CD14-positive monocyte (primary cell): ENCODE data around the gene MRTFA. TPM values are rescaled to one million over a fixed set of nuclear protein-coding genes. Genes with fewer than 3 reads are reported as not detected.

Experiments used
- DNase-seq, 3 donors: peaks; one replicate each; pipeline ENCODE4 v3.0.0-alpha.2; 2011 to 2022
- H2AFZ ChIP-seq: 2 replicates; pipeline ENCODE4 v1.6.0; 2012; ENCODE audit warnings: mild to moderate bottlenecking, low read depth, low read length, inconsistent platforms; ENCODE audit not compliant: insufficient read depth, poor library complexity, severe bottlenecking
- H3K27ac ChIP-seq, 2 donors: 1 replicate in 1 of 2; 2 replicates in 1 of 2; pipeline ENCODE4 v1.5.1; 2012 to 2013; ENCODE audit warnings: low read length in 2 of 2, control low read depth in 1 of 2, inconsistent platforms in 1 of 2, low read depth in 1 of 2, mild to moderate bottlenecking in 1 of 2
- H3K27me3 ChIP-seq, 2 donors: one replicate each; pipeline versions ENCODE4 v1.6.0 to v1.6.1; 2011 to 2013; ENCODE audit warnings: low read length in 2 of 2; ENCODE audit not compliant: control insufficient read depth in 2 of 2, insufficient read depth in 2 of 2
- H3K36me3 ChIP-seq, 2 donors: replicated peaks in 1 of 2; 1 replicate in 1 of 2; 2 replicates in 1 of 2; pipeline versions ENCODE4 v1.5.1 to v1.6.1; 2012 to 2013; ENCODE audit warnings: low read length in 2 of 2, control low read depth in 1 of 2, inconsistent platforms in 1 of 2, mild to moderate bottlenecking in 1 of 2; ENCODE audit not compliant: insufficient read depth in 2 of 2, control insufficient read depth in 1 of 2
- H3K4me1 ChIP-seq, 2 donors: 1 replicate in 1 of 2; 2 replicates in 1 of 2; pipeline versions ENCODE4 v1.5.1 to v1.6.1; 2012 to 2013; ENCODE audit warnings: low read length in 2 of 2, control low read depth in 1 of 2, inconsistent platforms in 1 of 2, mild to moderate bottlenecking in 1 of 2, moderate library complexity in 1 of 2; ENCODE audit not compliant: insufficient read depth in 2 of 2, control insufficient read depth in 1 of 2
- H3K4me2 ChIP-seq: replicated peaks from 2 replicates; pipeline ENCODE3; 2012; ENCODE audit warnings: low read length, moderate library complexity, mild to moderate bottlenecking; ENCODE audit not compliant: poor library complexity, severe bottlenecking; ENCODE audit errors: extremely low read depth
- H3K4me3 ChIP-seq, 3 experiments: fragments of 200-600 bp in 1 of 3; sonication (generic) in 1 of 3; replicated peaks in 1 of 3; 1 replicate in 2 of 3; 2 replicates in 1 of 3; pipeline ENCODE4 v1.5.1; 2011 to 2013; ENCODE audit warnings: low read length in 3 of 3, mild to moderate bottlenecking in 3 of 3, control low read depth in 2 of 3, low read depth in 2 of 3, inconsistent platforms in 1 of 3, moderate library complexity in 1 of 3
- H3K79me2 ChIP-seq: 2 replicates; pipeline ENCODE4 v1.6.0; 2012; ENCODE audit warnings: mild to moderate bottlenecking, control low read depth, inconsistent platforms, low read length, moderate library complexity; ENCODE audit not compliant: insufficient read depth
- H3K9ac ChIP-seq: 2 replicates; pipeline ENCODE4 v1.6.0; 2017; ENCODE audit warnings: low read length, mild to moderate bottlenecking; ENCODE audit not compliant: insufficient read depth, poor library complexity, severe bottlenecking
- H3K9me3 ChIP-seq, 2 donors: replicated peaks in 1 of 2; 1 replicate in 1 of 2; 2 replicates in 1 of 2; pipeline versions ENCODE4 v1.5.1 to v1.6.1; 2012 to 2013; ENCODE audit warnings: low read length in 2 of 2, control low read depth in 1 of 2; ENCODE audit not compliant: control insufficient read depth in 1 of 2, insufficient read depth in 1 of 2
- H4K20me1 ChIP-seq: 2 replicates; pipeline ENCODE4 v1.6.0; 2012; ENCODE audit warnings: mild to moderate bottlenecking, low read length, control low read depth, moderate library complexity; ENCODE audit not compliant: insufficient read depth
- H3K27ac Mint-ChIP-seq, 7 donors: one replicate each; pipeline ENCODE4 v1.8.0; 2020; ENCODE audit warnings: mild to moderate bottlenecking in 7 of 7, mixed read lengths in 7 of 7, moderate library complexity in 6 of 7, inconsistent platforms in 2 of 7
- H3K27me3 Mint-ChIP-seq, 3 donors: one replicate each; pipeline ENCODE4 v1.8.0; 2021 to 2022; ENCODE audit warnings: low read depth in 3 of 3, mild to moderate bottlenecking in 3 of 3, mixed read lengths in 3 of 3, moderate library complexity in 3 of 3, inconsistent platforms in 1 of 3
- H3K36me3 Mint-ChIP-seq, 2 donors: one replicate each; pipeline ENCODE4 v1.8.0; 2020; ENCODE audit warnings: mixed read lengths in 2 of 2, inconsistent platforms in 1 of 2, mild to moderate bottlenecking in 1 of 2
- H3K4me1 Mint-ChIP-seq: one replicate; pipeline ENCODE4 v1.8.0; 2020; ENCODE audit warnings: mild to moderate bottlenecking, mixed read lengths
- H3K4me3 Mint-ChIP-seq, 2 donors: one replicate each; pipeline ENCODE4 v1.8.0; 2020; ENCODE audit warnings: mild to moderate bottlenecking in 2 of 2, mixed read lengths in 2 of 2, moderate library complexity in 1 of 2
- H3K9me3 Mint-ChIP-seq, 7 donors: one replicate each; pipeline ENCODE4 v1.8.0; 2020 to 2022; ENCODE audit warnings: mixed read lengths in 7 of 7, mild to moderate bottlenecking in 6 of 7, moderate library complexity in 6 of 7, inconsistent platforms in 2 of 7
- WGBS: methylation state at CpG from one replicate; pipeline ENCODE4 v1.1.5; 2013; ENCODE audit warnings: missing lambda C conversion rate; ENCODE audit not compliant: insufficient coverage; 5-methylcytosine and 5-hydroxymethylcytosine counted together
- intact Hi-C, 2 donors: fragments of 100-400 bp; cut with micrococcal nuclease; formaldehyde crosslinking; loops; one replicate each; pipeline versions ENCODE4 v1.15.0 to v1.15.1; 2023
- polyA plus RNA-seq, 3 donors: library from polyadenylated mRNA; depleted of rRNA in 1 of 3; unstranded in 2 of 3; stranded (reverse) in 1 of 3; fragments of 300-500 nt in 2 of 3; fragments of >200 nt in 1 of 3; fragmentation: Illumina TruSeq in 2 of 3; gene quantifications; 1 replicate in 2 of 3; 2 replicates in 1 of 3; pipeline ENCODE4 v1.2.3, GENCODE V29; 2012 to 2021
- TF ChIP-seq, protein P1 (sequence below): fragments of 200-600 bp; IDR thresholded peaks from one replicate; pipeline ENCODE4 v1.8.0; 2022; ENCODE audit warnings: antibody characterized with exemption, mild to moderate bottlenecking

MRTFA gene
- polyA plus RNA-seq, 3 donors: 14.1 to 33.8 (median 18.9) TPM

DNA sequence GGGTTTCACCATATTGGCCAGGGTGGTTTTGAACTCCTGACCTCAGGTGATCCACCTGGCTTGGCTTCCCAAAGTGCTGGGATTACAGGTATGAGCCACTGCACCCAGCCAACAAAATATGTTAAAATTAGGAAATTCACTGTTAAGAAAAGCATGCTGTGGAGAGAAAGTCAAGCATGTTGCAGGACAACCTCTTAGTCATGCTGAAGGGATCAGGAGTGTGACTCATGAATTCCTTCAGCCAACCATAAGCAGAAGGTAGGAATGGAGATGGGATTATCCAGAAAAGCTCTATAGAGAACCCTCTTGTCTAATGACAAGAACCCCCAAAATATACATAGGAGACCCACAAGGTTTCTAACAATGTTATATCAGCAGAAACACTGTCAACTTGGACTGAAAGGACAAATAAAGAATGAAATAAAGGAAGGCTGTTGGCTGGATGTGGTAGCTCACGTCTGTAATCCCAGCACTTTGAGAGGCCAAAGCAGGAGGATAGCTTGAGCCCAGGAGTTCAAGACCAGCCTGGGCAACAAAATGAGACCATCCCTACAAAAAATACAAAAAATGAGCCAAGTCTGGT lies 16.0 kb downstream of the MRTFA start:
- H3K27ac ChIP-seq: peak overlapping the region; percentile 58 to 84

DNA sequence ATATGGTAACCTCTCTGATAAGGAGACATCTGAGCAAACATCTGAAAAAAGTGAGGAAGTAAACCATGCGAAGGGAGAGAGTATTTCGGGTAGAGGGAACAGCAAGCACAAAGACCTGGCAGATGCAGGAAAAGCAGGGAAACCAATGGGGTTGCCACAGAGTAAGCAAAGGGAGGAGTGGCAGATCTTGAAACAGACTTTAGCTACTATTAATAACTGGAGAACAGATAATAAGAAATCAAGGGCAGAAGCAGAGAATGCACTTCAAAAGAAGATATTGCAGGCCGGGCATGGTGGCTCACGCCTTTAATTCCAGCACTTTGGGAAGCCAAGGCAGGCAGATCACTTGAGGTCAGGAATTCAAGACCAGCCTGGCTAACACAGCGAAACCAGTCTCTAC lies 18.1 kb downstream of the MRTFA start:
- Mint-ChIP-seq H3K4me1 (peaks cover 33% of the 10 kb centered on the region), H3K27ac (peak overlapping the region in 2 of 7 donors; percentile 18 to 66), H3K27me3 (no peaks in the 10 kb centered on the region), H3K36me3 (peaks cover 8 to 18% of the 10 kb centered on the region in 2 donors), H3K9me3 (peaks cover 0 to 8% (median 0%) of the 10 kb centered on the region in 7 donors), H3K4me3 (no peak overlapping the region)
- no peaks in the 10 kb centered on the region for H3K36me3 ChIP-seq
- WGBS: 75% methylated on average over 4 of the region's 5 CpGs
- H3K4me1 ChIP-seq: peaks cover 26 to 32% of the 10 kb centered on the region in 2 donors
- H4K20me1 ChIP-seq: peaks cover 88% of the 10 kb centered on the region
- DNase-seq: no peak
- H3K9ac ChIP-seq: no peak overlapping the region
- peaks cover 77% of the 10 kb centered on the region for H3K79me2 ChIP-seq
- TF ChIP-seq, protein P1, sequence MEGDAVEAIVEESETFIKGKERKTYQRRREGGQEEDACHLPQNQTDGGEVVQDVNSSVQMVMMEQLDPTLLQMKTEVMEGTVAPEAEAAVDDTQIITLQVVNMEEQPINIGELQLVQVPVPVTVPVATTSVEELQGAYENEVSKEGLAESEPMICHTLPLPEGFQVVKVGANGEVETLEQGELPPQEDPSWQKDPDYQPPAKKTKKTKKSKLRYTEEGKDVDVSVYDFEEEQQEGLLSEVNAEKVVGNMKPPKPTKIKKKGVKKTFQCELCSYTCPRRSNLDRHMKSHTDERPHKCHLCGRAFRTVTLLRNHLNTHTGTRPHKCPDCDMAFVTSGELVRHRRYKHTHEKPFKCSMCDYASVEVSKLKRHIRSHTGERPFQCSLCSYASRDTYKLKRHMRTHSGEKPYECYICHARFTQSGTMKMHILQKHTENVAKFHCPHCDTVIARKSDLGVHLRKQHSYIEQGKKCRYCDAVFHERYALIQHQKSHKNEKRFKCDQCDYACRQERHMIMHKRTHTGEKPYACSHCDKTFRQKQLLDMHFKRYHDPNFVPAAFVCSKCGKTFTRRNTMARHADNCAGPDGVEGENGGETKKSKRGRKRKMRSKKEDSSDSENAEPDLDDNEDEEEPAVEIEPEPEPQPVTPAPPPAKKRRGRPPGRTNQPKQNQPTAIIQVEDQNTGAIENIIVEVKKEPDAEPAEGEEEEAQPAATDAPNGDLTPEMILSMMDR: no peak
- H2AFZ ChIP-seq: no peak overlapping the region
- H3K27me3 ChIP-seq: no peaks in the 10 kb centered on the region
- no peak overlapping the region for H3K4me3 ChIP-seq
- H3K27ac ChIP-seq: no peak overlapping the region
- H3K4me2 ChIP-seq: no peak overlapping the region
- no peaks in the 10 kb centered on the region for H3K9me3 ChIP-seq
- intact Hi-C loops: no loop called here

More for the DNA sequence above, 16.0 kb downstream of the MRTFA start:
- Histone ChIP-seq H4K20me1 (peaks cover 92% of the 10 kb centered on the region), H2AFZ (no peak overlapping the region), H3K79me2 (peaks cover 82% of the 10 kb centered on the region), H3K4me2 (peak overlapping the region; percentile 42), H3K4me1 (peaks cover 26 to 32% of the 10 kb centered on the region in 2 donors), H3K4me3 (peak overlapping the region in 1 of 3 experiments; percentile 42), H3K9me3 (no peaks in the 10 kb centered on the region), H3K9ac (no peak overlapping the region), H3K36me3 (no peaks in the 10 kb centered on the region), H3K27me3 (no peaks in the 10 kb centered on the region)
- H3K27ac Mint-ChIP-seq: peak overlapping the region; percentile 87 to 94 (median 90)
- H3K36me3 Mint-ChIP-seq: peaks cover 8 to 18% of the 10 kb centered on the region in 2 donors
- 100% methylated on average over 1 of the region's 1 CpG for WGBS
- H3K27me3 Mint-ChIP-seq: no peaks in the 10 kb centered on the region
- peaks cover 35% of the 10 kb centered on the region for H3K4me1 Mint-ChIP-seq
- peak in 2 of 3 donors; percentile 37 to 58 for DNase-seq
- intact Hi-C loops: no loop called here
- TF ChIP-seq, protein P1: no peak
- peak overlapping the region; percentile 0 to 65 for H3K4me3 Mint-ChIP-seq
- peaks cover 0 to 8% (median 0%) of the 10 kb centered on the region in 7 donors for H3K9me3 Mint-ChIP-seq
